Measurements from ENCODE around the gene CDH12. TPM values are rescaled to one million over a fixed set of nuclear protein-coding genes. Genes with fewer than 3 reads are reported as not detected.

The CDH12 gene
- total RNA-seq, 1 donor from 2014 or later: 38.4 TPM

- no peak for DNase-seq
Measured at GRCh38 chr5:22764736-22765135, 88.4 kb downstream of the CDH12 start.

GRCh38 chr5:22757776-22758175, 95.4 kb downstream of the CDH12 start:
- DNase-seq: no peak

GRCh38 chr5:22754155-22754554, 99.0 kb downstream of the CDH12 start:
- DNase-seq: no peak

- DNase-seq: no peak
Measured at GRCh38 chr5:22751536-22751935, 101.6 kb downstream of the CDH12 start.

GRCh38 chr5:22736443-22737003, 116.6 kb downstream of the CDH12 start:
- DNase-seq: no peak

GRCh38 chr5:22734907-22735306, 118.2 kb downstream of the CDH12 start:
- DNase-seq: no peak

GRCh38 chr5:22728610-22729009, 124.5 kb downstream of the CDH12 start:
- DNase-seq: no peak

GRCh38 chr5:22722491-22722890, 130.7 kb downstream of the CDH12 start:
- no peak for DNase-seq

GRCh38 chr5:22722056-22722455, 131.1 kb downstream of the CDH12 start:
- no peak for DNase-seq

- no peak for DNase-seq
Measured at GRCh38 chr5:22719842-22720241, 133.3 kb downstream of the CDH12 start.

GRCh38 chr5:22710660-22711059, 142.5 kb downstream of the CDH12 start:
- DNase-seq: no peak

- no peak for DNase-seq
Measured at GRCh38 chr5:22709743-22710142, 143.4 kb downstream of the CDH12 start.

- DNase-seq: no peak
Measured at GRCh38 chr5:22708770-22709328, 144.3 kb downstream of the CDH12 start.

GRCh38 chr5:22706901-22707300, 146.2 kb downstream of the CDH12 start:
- no peak for DNase-seq

GRCh38 chr5:22699319-22699718, 153.8 kb downstream of the CDH12 start:
- no peak for DNase-seq

- peak; percentile 38 for DNase-seq
Measured at GRCh38 chr5:22693121-22693520, 160.0 kb downstream of the CDH12 start.

GRCh38 chr5:22683050-22683449, 170.1 kb downstream of the CDH12 start:
- no peak for DNase-seq

- no peak for DNase-seq
Measured at GRCh38 chr5:22678886-22679285, 174.3 kb downstream of the CDH12 start.

- DNase-seq: no peak
Measured at GRCh38 chr5:22673131-22673530, 180.0 kb downstream of the CDH12 start.

GRCh38 chr5:22669345-22669744, 183.8 kb downstream of the CDH12 start:
- no peak for DNase-seq

- no peak for DNase-seq
Measured at GRCh38 chr5:22665801-22666200, 187.3 kb downstream of the CDH12 start.

- DNase-seq: no peak
Measured at GRCh38 chr5:22663134-22663533, 190.0 kb downstream of the CDH12 start.

GRCh38 chr5:22662391-22662790, 190.8 kb downstream of the CDH12 start:
- DNase-seq: no peak

- no peak for DNase-seq
Measured at GRCh38 chr5:22651355-22651754, 201.8 kb downstream of the CDH12 start.

GRCh38 chr5:22650511-22650910, 202.6 kb downstream of the CDH12 start:
- no peak for DNase-seq

Measured in occipital lobe (tissue), 2 donors.